ENCODE results near the gene ISCA1.
"Not testable (repeated sequence)": the region's sequence is repeated elsewhere in the genome, so short reads cannot be mapped to it uniquely, and the experiment has no call there.

- not testable (repeated sequence) for TF ChIP-seq CTCF (conservative IDR thresholded peaks at IDR 0.05; ENCODE audit: low read depth, low read length); EZH2 (IDR thresholded peaks at IDR 0.05; ENCODE audit: borderline replicate concordance, low read depth, low read length, poor library complexity, severe bottlenecking)
Observed at GRCh38 chr9:86312959-86313358, 30.6 kb upstream of the ISCA1 start.
